OCI-LY7 (cell line): ENCODE measurements around the gene SPECC1. TPM values are rescaled to one million over a fixed set of nuclear protein-coding genes. Genes with fewer than 3 reads are reported as not detected.

Experiments used
- BruUV-seq: library from RNA; stranded (reverse); fragments of 400-500 nt; replicated peaks from 2 replicates; lab custom pipeline; 2021; lab: Mats Ljungman, UMichigan
- CTCF ChIA-PET: fragments of 300-600 bp; sonication (Branson Sonifier 250); formaldehyde crosslinking; loops from one replicate; lab custom pipeline; 2022; ENCODE audit warnings: antibody characterized with exemption; ENCODE audit not compliant: unreplicated experiment; lab: Charles Lee
- POLR2A ChIA-PET: fragments of 300-600 bp; sonication (Branson Sonifier 250); formaldehyde crosslinking; loops from one replicate; lab custom pipeline; 2022; ENCODE audit warnings: antibody characterized with exemption; lab: Charles Lee
- DNase-seq: peaks from one replicate; pipeline ENCODE4 v3.0.0-alpha.2; 2015; ENCODE audit warnings: low spot score
- H2AFZ ChIP-seq: fragments of 200-600 bp; sonication (generic), shearing (Covaris generic); 2 replicates; pipeline ENCODE4 v1.6.1; 2014; ENCODE audit warnings: mild to moderate bottlenecking, antibody characterized with exemption, low read length, moderate library complexity
- H3K27ac ChIP-seq: fragments of 200-600 bp; sonication (generic); 2 replicates; pipeline ENCODE4 v1.5.1; 2014; ENCODE audit warnings: mixed run types, low read depth, mild to moderate bottlenecking, moderate library complexity, low read length, inconsistent platforms; ENCODE audit not compliant: poor library complexity, severe bottlenecking
- H3K36me3 ChIP-seq: fragments of 200-600 bp; sonication (generic); 2 replicates; pipeline ENCODE4 v1.6.1; 2014; ENCODE audit warnings: mild to moderate bottlenecking, antibody characterized with exemption, low read length, moderate library complexity, mixed read lengths; ENCODE audit not compliant: insufficient read depth
- H3K4me1 ChIP-seq: fragments of 200-600 bp; sonication (generic); 2 replicates; pipeline ENCODE4 v1.5.1; 2014; ENCODE audit warnings: mild to moderate bottlenecking, low read length; ENCODE audit not compliant: insufficient read depth, poor library complexity, severe bottlenecking
- H3K4me2 ChIP-seq: fragments of 200-600 bp; sonication (generic); 2 replicates; pipeline ENCODE4 v1.6.1; 2014; ENCODE audit warnings: mild to moderate bottlenecking, low read length
- H3K4me3 ChIP-seq: fragments of 200-600 bp; sonication (generic); 2 replicates; pipeline ENCODE4 v1.5.1; 2014; ENCODE audit warnings: mild to moderate bottlenecking, low read depth, low read length; ENCODE audit not compliant: poor library complexity, severe bottlenecking
- H3K79me2 ChIP-seq: fragments of 200-600 bp; sonication (generic); 2 replicates; pipeline ENCODE4 v1.6.1; 2016; ENCODE audit warnings: low read depth, mild to moderate bottlenecking, low read length, moderate library complexity, mixed read lengths; ENCODE audit not compliant: insufficient read depth
- H3K9me2 ChIP-seq: fragments of 200-600 bp; sonication (generic); 2 replicates; pipeline ENCODE4 v1.6.1; 2016; ENCODE audit warnings: mild to moderate bottlenecking, low read length, mixed read lengths; ENCODE audit not compliant: insufficient read depth
- H3K9me3 ChIP-seq: fragments of 200-600 bp; sonication (generic); 2 replicates; pipeline ENCODE4 v1.6.1; 2014; ENCODE audit warnings: mild to moderate bottlenecking, mixed run types, low read length, mixed read lengths
- H4K20me1 ChIP-seq: fragments of 200-600 bp; sonication (generic); 2 replicates; pipeline ENCODE4 v1.6.1; 2014; ENCODE audit warnings: mild to moderate bottlenecking, antibody characterized with exemption, low read length, moderate library complexity, mixed read lengths; ENCODE audit not compliant: insufficient read depth
- CTCF ChIP-seq: fragments of 200-600 bp; sonication (generic); conservative IDR thresholded peaks from 2 replicates; pipeline ENCODE4 v1.5.1; 2014; ENCODE audit warnings: mild to moderate bottlenecking, antibody characterized with exemption, low read length, moderate library complexity, mixed read lengths
- EZH2phosphoT487 ChIP-seq: fragments of 200-600 bp; sonication (generic); IDR thresholded peaks from 2 replicates; pipeline ENCODE4 v1.6.1; 2018; ENCODE audit warnings: low read depth, borderline replicate concordance, mild to moderate bottlenecking, mixed run types, antibody characterized with exemption, low read length, moderate library complexity, mixed read lengths
- intact Hi-C: fragments of 100-400 bp; cut with micrococcal nuclease; formaldehyde crosslinking; loops from one replicate; pipeline ENCODE4 v1.10.0; 2022; ENCODE audit not compliant: unreplicated experiment
- total RNA-seq, 2 experiments: library from RNA; depleted of rRNA in 1 of 2; stranded (reverse); fragments of >200 nt in 1 of 2; shearing (Covaris generic) in 1 of 2; gene quantifications; 2 replicates each; pipeline ENCODE4 v1.2.3, GENCODE V29; 2014 to 2022

SPECC1 gene
- total RNA-seq, 2 experiments from 2014 or later: 0.47 to 2.8 TPM

DNA sequence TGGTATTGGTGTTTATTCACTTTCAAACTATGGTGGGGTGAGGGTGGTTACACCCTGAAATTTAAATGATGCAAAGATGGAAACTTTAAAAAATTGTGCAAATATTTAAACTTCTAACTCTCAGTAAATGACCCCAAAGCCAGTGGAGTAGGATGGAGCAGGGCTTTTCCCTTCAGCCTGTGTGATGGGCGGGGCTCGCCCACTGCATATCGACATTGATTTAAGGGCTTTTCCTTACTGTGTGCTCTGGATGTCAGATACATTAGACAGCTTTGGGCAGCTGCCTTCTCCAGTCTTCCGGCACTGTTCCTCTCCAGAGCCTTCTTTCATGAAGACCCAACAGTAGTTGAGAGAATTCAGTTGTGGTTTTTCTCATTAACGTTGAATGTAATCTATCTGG, 99.9 kb downstream of the SPECC1 start:
- BruUV-seq: no TSS peak
- Histone ChIP-seq H3K9me3 (no peaks in the 10 kb centered on the region), H3K4me1 (no peaks in the 10 kb centered on the region), H3K27ac (no peak overlapping the region), H3K9me2 (no peaks in the 10 kb centered on the region), H3K79me2 (no peaks in the 10 kb centered on the region), H4K20me1 (no peaks in the 10 kb centered on the region), H3K4me2 (no peak overlapping the region), H3K4me3 (no peak overlapping the region), H3K36me3 (no peaks in the 10 kb centered on the region), H2AFZ (no peak overlapping the region)
- no peak for TF ChIP-seq EZH2phosphoT487
- no peak for TF ChIP-seq CTCF
- intact Hi-C loops: no loop called here
- no peak for DNase-seq
- POLR2A ChIA-PET: no interaction called here
- CTCF ChIA-PET: no interaction called here

DNA sequence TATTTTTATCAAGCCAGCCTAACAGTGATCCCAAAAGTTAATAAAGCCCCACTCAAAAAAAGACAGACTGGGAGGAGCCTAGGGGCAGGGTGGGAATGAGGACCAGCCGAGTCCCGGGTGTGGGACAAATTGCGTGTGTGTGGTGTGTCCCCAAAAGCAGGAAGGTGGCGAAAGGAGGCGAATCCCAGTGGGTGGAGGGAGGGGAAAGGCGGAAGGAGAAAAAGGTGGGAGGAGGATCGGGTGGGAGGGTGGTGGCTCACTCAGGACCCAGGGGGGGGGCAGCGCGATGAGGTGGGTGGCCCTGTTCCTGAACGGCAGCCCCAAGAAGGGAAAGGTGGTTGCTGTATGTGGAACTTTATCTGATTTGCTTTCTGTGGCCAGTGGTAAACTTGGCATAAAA, 102.4 kb downstream of the SPECC1 start:
- Histone ChIP-seq H2AFZ (no peak overlapping the region), H3K36me3 (no peaks in the 10 kb centered on the region), H3K27ac (no peak overlapping the region), H3K4me2 (no peak overlapping the region), H4K20me1 (no peaks in the 10 kb centered on the region), H3K9me2 (no peaks in the 10 kb centered on the region), H3K4me3 (no peak overlapping the region), H3K9me3 (no peaks in the 10 kb centered on the region), H3K4me1 (no peaks in the 10 kb centered on the region), H3K79me2 (no peaks in the 10 kb centered on the region)
- ChIA-PET POLR2A (no interaction called here), CTCF (no interaction called here)
- no TSS peak for BruUV-seq
- intact Hi-C loops: no loop called here
- no peak for DNase-seq
- TF ChIP-seq CTCF (no peak), EZH2phosphoT487 (no peak)

GRCh38 chr17:20114466-20114865, 105.3 kb downstream of the SPECC1 start:
- Histone ChIP-seq H3K27ac (no peak overlapping the region), H3K36me3 (no peaks in the 10 kb centered on the region), H3K4me3 (no peak overlapping the region), H3K9me2 (no peaks in the 10 kb centered on the region), H4K20me1 (no peaks in the 10 kb centered on the region), H2AFZ (no peak overlapping the region), H3K4me2 (no peak overlapping the region), H3K9me3 (no peaks in the 10 kb centered on the region), H3K79me2 (no peaks in the 10 kb centered on the region), H3K4me1 (no peaks in the 10 kb centered on the region)
- ChIA-PET CTCF (no interaction called here), POLR2A (no interaction called here)
- TF ChIP-seq CTCF (no peak), EZH2phosphoT487 (no peak)
- DNase-seq: no peak
- intact Hi-C loops: no loop called here
- BruUV-seq: no TSS peak
